Mesenchymal stem cell (in vitro differentiated cells and primary cell): ENCODE measurements around the gene C8G. TPM values are rescaled to one million over a fixed set of nuclear protein-coding genes. Genes with fewer than 3 reads are reported as not detected.

Source experiments
- DNase-seq: peaks from one replicate; pipeline ENCODE4 v3.0.0-alpha.2; 2013
- H2AFZ ChIP-seq: one replicate; pipeline ENCODE4 v1.6.1; 2013; ENCODE audit warnings: low read depth, mild to moderate bottlenecking, control low read depth, inconsistent platforms, low read length, moderate library complexity
- H2AK5ac ChIP-seq: 2 replicates; pipeline ENCODE4 v1.6.1; 2013; ENCODE audit warnings: low read length, moderate library complexity, mild to moderate bottlenecking, inconsistent platforms; ENCODE audit not compliant: severe bottlenecking
- H2BK120ac ChIP-seq: one replicate; pipeline ENCODE4 v1.6.1; 2013; ENCODE audit warnings: low read depth, mild to moderate bottlenecking, inconsistent platforms, low read length, moderate library complexity
- H2BK12ac ChIP-seq, 2 experiments: one replicate each; pipeline ENCODE4 v1.6.1; 2013; ENCODE audit warnings: inconsistent platforms in 2 of 2, low read length in 2 of 2, mild to moderate bottlenecking in 2 of 2, moderate library complexity in 2 of 2, control low read depth in 1 of 2
- H2BK15ac ChIP-seq: one replicate; pipeline ENCODE4 v1.6.1; 2013; ENCODE audit warnings: mild to moderate bottlenecking, low read depth, inconsistent platforms; ENCODE audit not compliant: poor library complexity, severe bottlenecking
- H2BK5ac ChIP-seq: 2 replicates; pipeline ENCODE4 v1.6.1; 2013; ENCODE audit warnings: low read depth, mild to moderate bottlenecking, low read length, control low read depth, inconsistent platforms; ENCODE audit not compliant: poor library complexity, severe bottlenecking
- H3K14ac ChIP-seq, 2 experiments: one replicate each; pipeline ENCODE4 v1.6.1; 2013; ENCODE audit warnings: inconsistent platforms in 2 of 2, low read length in 2 of 2, control low read depth in 1 of 2, mild to moderate bottlenecking in 1 of 2, moderate library complexity in 1 of 2
- H3K18ac ChIP-seq, 2 experiments: one replicate each; pipeline ENCODE4 v1.6.1; 2013; ENCODE audit warnings: inconsistent platforms in 2 of 2, low read length in 2 of 2, control low read depth in 1 of 2, low read depth in 1 of 2, mild to moderate bottlenecking in 1 of 2
- H3K23ac ChIP-seq, 2 experiments: one replicate each; pipeline ENCODE4 v1.6.1; 2013; ENCODE audit warnings: inconsistent platforms in 2 of 2, low read length in 2 of 2, mild to moderate bottlenecking in 2 of 2, moderate library complexity in 2 of 2, control low read depth in 1 of 2
- H3K27ac ChIP-seq: 2 replicates; pipeline ENCODE4 v1.5.1; 2013; ENCODE audit warnings: mild to moderate bottlenecking, moderate library complexity, low read length, control low read depth, inconsistent platforms; ENCODE audit not compliant: poor library complexity, severe bottlenecking
- H3K27me3 ChIP-seq, 2 experiments: 2 replicates each; pipeline versions ENCODE4 v1.6.1 to v1.7.0; 2013; ENCODE audit warnings: low read length in 2 of 2, mild to moderate bottlenecking in 2 of 2, moderate library complexity in 2 of 2, control low read depth in 1 of 2, inconsistent platforms in 1 of 2; ENCODE audit not compliant: control insufficient read depth in 1 of 2, insufficient read depth in 1 of 2
- H3K36me3 ChIP-seq, 2 experiments: 2 replicates each; pipeline versions ENCODE4 v1.6.1 to v1.7.0; 2013; ENCODE audit warnings: low read length in 2 of 2, control low read depth in 1 of 2, inconsistent platforms in 1 of 2, low read depth in 1 of 2, mild to moderate bottlenecking in 1 of 2; ENCODE audit not compliant: insufficient read depth in 2 of 2, control insufficient read depth in 1 of 2
- H3K4ac ChIP-seq, 2 experiments: one replicate each; pipeline ENCODE4 v1.6.1; 2013; ENCODE audit warnings: inconsistent platforms in 2 of 2, low read length in 2 of 2, mild to moderate bottlenecking in 2 of 2, moderate library complexity in 2 of 2, control low read depth in 1 of 2, low read depth in 1 of 2
- H3K4me1 ChIP-seq: 2 replicates; pipeline ENCODE4 v1.6.1; 2013; ENCODE audit warnings: low read depth, low read length, control low read depth; ENCODE audit not compliant: control insufficient read depth, insufficient read depth
- H3K4me2 ChIP-seq: 2 replicates; pipeline ENCODE4 v1.6.1; 2013; ENCODE audit warnings: low read length, mild to moderate bottlenecking, inconsistent platforms; ENCODE audit not compliant: poor library complexity, severe bottlenecking
- H3K4me3 ChIP-seq, 2 experiments: 2 replicates each; pipeline versions ENCODE4 v1.5.1 to v1.7.0; 2013; ENCODE audit warnings: low read length in 2 of 2, mild to moderate bottlenecking in 2 of 2, control low read depth in 1 of 2, low read depth in 1 of 2; ENCODE audit not compliant: insufficient read depth in 1 of 2
- H3K79me1 ChIP-seq: replicated peaks from 2 replicates; pipeline ENCODE4 v1.6.1; 2013; ENCODE audit warnings: mild to moderate bottlenecking, control low read depth, low read length, inconsistent platforms; ENCODE audit not compliant: poor library complexity, severe bottlenecking
- H3K9ac ChIP-seq: 2 replicates; pipeline ENCODE4 v1.7.0; 2013; ENCODE audit warnings: mild to moderate bottlenecking, low read length, moderate library complexity
- H3K9me3 ChIP-seq: 2 replicates; pipeline ENCODE4 v1.7.0; 2013; ENCODE audit warnings: mild to moderate bottlenecking, low read length; ENCODE audit not compliant: control insufficient read depth
- H4K8ac ChIP-seq: one replicate; pipeline ENCODE4 v1.6.1; 2013; ENCODE audit warnings: inconsistent platforms, mild to moderate bottlenecking, low read length, moderate library complexity
- H4K91ac ChIP-seq: one replicate; pipeline ENCODE4 v1.6.1; 2013; ENCODE audit warnings: mild to moderate bottlenecking, low read length, inconsistent platforms
- WGBS: methylation state at CpG from one replicate; pipeline ENCODE4 v1.1.7; 2013; ENCODE audit warnings: mixed read lengths; 5-methylcytosine and 5-hydroxymethylcytosine counted together
- polyA plus RNA-seq, 2 experiments: library from polyadenylated mRNA; stranded (reverse); fragments of 200-250 nt; gene quantifications; one replicate each; pipeline ENCODE4 v1.2.3, GENCODE V29; 2013

C8G gene
- polyA plus RNA-seq (2013, experiment 1 of 2) = 0.55 TPM
- 0.55 TPM for polyA plus RNA-seq (2013, experiment 2 of 2)

DNA sequence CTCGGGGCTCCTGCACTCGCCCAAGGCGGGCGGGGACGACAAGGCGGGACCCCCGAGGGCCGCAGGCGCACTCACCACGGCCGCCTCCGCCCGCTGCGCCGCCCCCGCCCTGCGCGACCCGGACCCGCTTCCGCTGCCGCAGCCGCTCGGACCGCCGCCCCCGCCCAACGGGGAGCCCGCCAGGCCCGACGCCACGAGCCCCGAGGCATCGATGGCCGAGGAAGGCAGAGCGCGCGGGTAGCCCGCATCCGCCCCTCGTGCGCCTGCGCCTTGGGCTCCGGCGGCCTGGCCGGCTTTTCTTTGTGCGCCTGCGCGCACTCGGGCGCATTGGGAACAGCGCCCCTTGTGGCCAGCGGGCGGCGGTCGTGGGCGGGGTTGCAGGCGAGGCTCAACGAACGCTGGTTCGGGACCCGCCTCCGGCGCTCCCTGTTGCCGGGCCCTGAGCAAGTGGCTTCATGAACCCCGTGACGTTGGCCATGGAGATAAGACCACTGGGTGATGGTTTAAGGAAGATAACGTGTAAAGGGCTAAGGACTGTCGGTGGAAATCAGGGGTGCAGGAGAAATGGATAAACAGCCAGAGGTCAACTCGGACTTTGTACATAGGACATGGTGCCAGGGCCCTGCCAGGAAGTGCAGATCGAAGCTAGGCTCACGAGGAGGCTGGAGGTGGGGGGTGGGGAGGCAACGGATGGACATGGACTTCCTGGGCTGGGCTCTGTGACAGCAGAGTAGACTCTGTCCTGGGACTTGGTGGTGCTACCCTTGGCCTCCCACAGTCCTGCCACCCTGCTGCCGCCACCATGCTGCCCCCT lies at the start of gene C8G, which contains the start of gene FBXW5:
Gene C8G (plus strand): TSS at position 725 of the 814 bp plus-strand sequence. CDS start 78 bp downstream, at position 803.
Gene FBXW5 (minus strand): TSS at position 220 of the 814 bp plus-strand sequence. CDS start 655 bp downstream, outside the sequence.
- peak; percentile 90 for DNase-seq
- peaks cover 20% of the 10 kb centered on the region for H3K79me1 ChIP-seq
- H3K14ac ChIP-seq = peak within 1 kb of the TSS in 1 of 2 experiments; percentile 98
- H3K23ac ChIP-seq = peak within 1 kb of the TSS; percentile 79 to 97
- no peaks in the 10 kb centered on the region for H3K27me3 ChIP-seq
- H3K9ac ChIP-seq = peak within 1 kb of the TSS; percentile 92
- H2BK15ac ChIP-seq = peak within 1 kb of the TSS; percentile 93
- 8% methylated on average over 62 of the region's 74 CpGs for WGBS
- H3K4me3 ChIP-seq = peak within 1 kb of the TSS; percentile 89 to 90
- H3K4ac ChIP-seq = peak within 1 kb of the TSS; percentile 67 to 97
- peak within 1 kb of the TSS; percentile 95 for H4K91ac ChIP-seq
- H3K9me3 ChIP-seq = no peaks in the 10 kb centered on the region
- peak within 1 kb of the TSS; percentile 83 for H2BK120ac ChIP-seq
- H2BK5ac ChIP-seq = peak within 1 kb of the TSS; percentile 81
- H3K27ac ChIP-seq = no peak within 1 kb of the TSS
- peaks cover 37% of the 10 kb centered on the region for H3K4me1 ChIP-seq
- H3K18ac ChIP-seq = peak within 1 kb of the TSS; percentile 88 to 95
- peak within 1 kb of the TSS; percentile 69 for H3K4me2 ChIP-seq
- no peak within 1 kb of the TSS for H2AK5ac ChIP-seq
- H3K36me3 ChIP-seq = peaks cover 32 to 42% of the 10 kb centered on the region in 2 experiments
- peak within 1 kb of the TSS in 1 of 2 experiments; percentile 70 for H2BK12ac ChIP-seq
- H2AFZ ChIP-seq = peak within 1 kb of the TSS; percentile 32
- peak within 1 kb of the TSS; percentile 94 for H4K8ac ChIP-seq

GRCh38 chr9:136896027-136896426 lies 49.0 kb upstream of the C8G start:
- peaks cover 13% of the 10 kb centered on the region for H3K4me1 ChIP-seq

GRCh38 chr9:136898483-136899100 lies 46.5 kb upstream of the C8G start:
- no peak for DNase-seq
- no peak overlapping the region for H3K27ac ChIP-seq
- no peak overlapping the region for H2BK5ac ChIP-seq
- no peaks in the 10 kb centered on the region for H3K9me3 ChIP-seq
- H2BK15ac ChIP-seq = no peak overlapping the region
- H4K91ac ChIP-seq = no peak overlapping the region
- H3K4me2 ChIP-seq = no peak overlapping the region
- no peak overlapping the region for H2BK12ac ChIP-seq
- no peak overlapping the region for H3K4me3 ChIP-seq
- no peak overlapping the region for H3K14ac ChIP-seq
- H3K9ac ChIP-seq = no peak overlapping the region
- no peak overlapping the region for H3K4ac ChIP-seq
- peak overlapping the region; percentile 48 for H4K8ac ChIP-seq
- no peak overlapping the region for H2AFZ ChIP-seq
- H3K36me3 ChIP-seq = peaks cover 25 to 43% of the 10 kb centered on the region in 2 experiments
- no peak overlapping the region for H2AK5ac ChIP-seq
- H3K79me1 ChIP-seq = peaks cover 45% of the 10 kb centered on the region
- H3K4me1 ChIP-seq = peaks cover 28% of the 10 kb centered on the region
- no peaks in the 10 kb centered on the region for H3K27me3 ChIP-seq
- H2BK120ac ChIP-seq = no peak overlapping the region
- H3K23ac ChIP-seq = no peak overlapping the region
- WGBS = 96% methylated on average over 18 of the region's 21 CpGs
- H3K18ac ChIP-seq = no peak overlapping the region

More at GRCh38 chr9:136896027-136896426, 49.0 kb upstream of the C8G start:
- no peak overlapping the region for H3K9ac ChIP-seq
- H3K4ac ChIP-seq = no peak overlapping the region
- H2AK5ac ChIP-seq = no peak overlapping the region
- no peak overlapping the region for H2BK15ac ChIP-seq
- H3K4me2 ChIP-seq = no peak overlapping the region
- no peak overlapping the region for H3K4me3 ChIP-seq
- H3K27ac ChIP-seq = no peak overlapping the region
- no peak for DNase-seq
- H3K18ac ChIP-seq = no peak overlapping the region
- H4K8ac ChIP-seq = no peak overlapping the region
- peaks cover 45% of the 10 kb centered on the region for H3K79me1 ChIP-seq
- no peak overlapping the region for H2BK120ac ChIP-seq
- no peaks in the 10 kb centered on the region for H3K27me3 ChIP-seq
- H2BK12ac ChIP-seq = no peak overlapping the region
- H2BK5ac ChIP-seq = no peak overlapping the region
- H4K91ac ChIP-seq = no peak overlapping the region
- H3K36me3 ChIP-seq = peaks cover 21 to 49% of the 10 kb centered on the region in 2 experiments
- WGBS = 88% methylated on average over 11 of the region's 11 CpGs
- no peak overlapping the region for H3K14ac ChIP-seq
- no peaks in the 10 kb centered on the region for H3K9me3 ChIP-seq
- no peak overlapping the region for H3K23ac ChIP-seq
- no peak overlapping the region for H2AFZ ChIP-seq

DNA sequence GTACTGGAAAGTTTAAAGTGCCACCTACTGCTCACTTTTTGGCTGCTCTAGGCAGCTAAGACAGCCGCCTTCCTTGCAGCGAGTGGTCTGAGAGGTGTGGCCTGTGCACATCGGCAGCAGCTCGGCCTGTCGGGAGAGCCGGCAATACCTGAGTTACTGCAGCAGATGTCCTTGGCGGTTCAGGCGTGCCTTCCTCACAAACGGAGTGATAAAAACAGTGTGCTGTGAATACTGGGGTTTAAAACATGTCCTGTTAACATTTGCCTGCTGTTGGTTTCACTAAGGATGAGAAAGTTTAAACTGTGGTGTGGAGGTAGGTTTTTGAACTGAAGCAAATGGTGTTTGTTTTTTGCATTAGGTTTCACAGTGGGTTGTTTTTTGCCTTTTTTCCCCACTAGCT lies 45.8 kb upstream of the C8G start:
- Histone ChIP-seq H2AK5ac (no peak overlapping the region), H3K9me3 (no peaks in the 10 kb centered on the region), H4K8ac (no peak overlapping the region), H3K4ac (no peak overlapping the region), H2BK120ac (no peak overlapping the region), H3K18ac (no peak overlapping the region), H2AFZ (no peak overlapping the region), H2BK12ac (no peak overlapping the region), H2BK5ac (no peak overlapping the region), H3K9ac (no peak overlapping the region), H4K91ac (no peak overlapping the region), H3K36me3 (peaks cover 25 to 44% of the 10 kb centered on the region in 2 experiments), H3K4me2 (no peak overlapping the region), H3K27me3 (no peaks in the 10 kb centered on the region), H3K79me1 (peaks cover 47% of the 10 kb centered on the region), H3K14ac (no peak overlapping the region), H3K23ac (no peak overlapping the region), H2BK15ac (no peak overlapping the region), H3K27ac (no peak overlapping the region), H3K4me1 (peaks cover 28% of the 10 kb centered on the region), H3K4me3 (no peak overlapping the region)
- 92% methylated on average over 9 of the region's 9 CpGs for WGBS
- no peak for DNase-seq
